Measurements from ENCODE around the gene ZNF668. TPM values are rescaled to one million over a fixed set of nuclear protein-coding genes. Genes with fewer than 3 reads are reported as not detected.

ZNF668 gene
- total RNA-seq (2014; rRNA removed): 96.0 and 115 TPM in 2 replicates
- polyA plus RNA-seq (2012): 34.2 TPM

DNA sequence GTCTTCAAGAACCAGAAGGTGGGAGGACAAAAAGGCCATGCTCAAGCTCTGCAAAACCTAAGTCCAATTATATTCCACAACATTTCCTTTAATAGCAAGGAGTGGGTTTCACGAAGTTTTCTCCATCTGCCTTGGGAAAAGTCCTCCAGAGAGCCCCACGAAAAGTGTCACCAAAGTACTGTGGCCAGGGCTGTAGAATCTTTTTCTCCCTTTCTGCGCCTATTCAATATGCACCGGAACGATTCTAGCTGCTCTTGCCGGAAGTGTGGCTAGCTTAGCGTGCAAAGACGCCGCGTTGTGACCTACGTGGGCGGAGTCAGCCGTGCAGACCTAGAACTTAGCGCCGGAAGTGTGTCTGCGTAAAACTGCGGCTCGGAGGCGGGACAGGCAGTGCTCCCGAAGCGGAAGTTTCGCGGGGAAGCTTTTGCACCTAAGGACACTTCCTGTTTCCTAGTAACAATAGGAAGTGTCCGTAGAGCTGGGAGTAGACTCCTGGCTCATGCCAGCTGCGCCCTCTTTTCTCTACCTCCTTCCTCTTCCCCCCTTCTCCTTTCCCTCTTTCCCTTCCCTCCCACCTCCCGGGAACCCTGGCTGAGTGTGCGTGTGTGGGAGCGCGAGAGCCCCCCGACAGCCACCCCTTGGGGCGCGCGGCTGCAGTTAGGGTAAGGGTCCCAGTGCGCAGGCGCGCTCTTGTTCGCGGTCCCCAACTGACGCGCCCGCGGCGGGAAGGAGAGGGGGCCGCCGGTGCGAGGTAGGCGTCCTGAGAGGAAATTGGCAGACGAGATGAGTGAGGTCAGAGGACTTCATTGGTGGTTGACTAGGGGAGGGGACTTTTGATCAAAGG lies at the start of gene ZNF668, which contains the start of gene ZNF646:
Gene ZNF668, minus strand, starts transcription at position 271 of the 844 bp plus-strand sequence. CDS start 9,781 bp downstream, outside the sequence.
Gene ZNF646, plus strand, starts transcription at position 453 of the 844 bp plus-strand sequence. CDS start 1,903 bp downstream, outside the sequence.
- peak; percentile 99 for DNase-seq (ENCODE audit: low read depth)

GRCh38 chr16:31120129-31120528 lies 46.1 kb upstream of the ZNF668 start:
- no peak for DNase-seq (ENCODE audit: low read depth)

GRCh38 chr16:31118223-31119155 lies 44.4 kb upstream of the ZNF668 start:
- DNase-seq (ENCODE audit: low read depth): peak; percentile 69

DNA sequence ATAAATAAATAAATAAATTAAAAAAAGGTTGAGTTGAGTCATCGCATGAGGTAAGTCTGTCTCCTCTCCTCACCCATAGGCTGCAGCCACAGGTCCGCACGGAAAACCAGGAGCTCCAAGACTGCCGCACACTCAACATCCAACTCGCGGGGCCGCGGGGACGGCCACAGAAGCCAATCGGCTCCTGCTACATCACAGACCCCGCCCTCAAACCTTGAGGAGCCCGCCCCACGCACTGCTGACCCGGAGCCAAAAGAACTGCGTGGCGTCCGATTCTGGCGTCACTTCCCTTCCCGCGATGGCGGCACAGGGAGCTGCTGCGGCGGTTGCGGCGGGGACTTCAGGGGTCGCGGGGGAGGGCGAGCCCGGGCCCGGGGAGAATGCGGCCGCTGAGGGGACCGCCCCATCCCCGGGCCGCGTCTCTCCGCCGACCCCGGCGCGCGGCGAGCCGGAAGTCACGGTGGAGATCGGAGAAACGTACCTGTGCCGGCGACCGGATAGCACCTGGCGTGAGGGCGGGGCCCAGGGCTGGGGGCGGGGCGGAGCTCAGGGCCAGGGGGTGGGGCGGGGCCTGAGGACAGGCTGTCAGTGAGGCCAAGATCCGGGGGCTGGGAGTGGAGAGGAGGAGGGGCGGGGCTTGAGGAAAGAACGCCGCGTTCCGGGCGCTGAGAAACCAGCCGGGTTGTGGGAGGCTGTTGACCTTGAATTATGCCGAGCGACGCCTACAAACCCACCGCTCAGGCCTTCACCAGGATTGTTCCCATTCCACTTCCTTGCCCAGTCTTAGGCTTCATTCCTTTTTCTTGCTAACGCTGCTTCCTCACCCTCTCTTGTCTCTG lies 43.6 kb upstream of the ZNF668 start, which contains the start of gene KAT8:
Gene KAT8, plus strand, starts transcription at position 281 of the 839 bp plus-strand sequence. Its CDS starts 18 bp downstream, at position 299.
- DNase-seq (ENCODE audit: low read depth): peak; percentile 98

GRCh38 chr16:31114468-31114867 lies 40.4 kb upstream of the ZNF668 start:
- no peak for DNase-seq (ENCODE audit: low read depth)

GRCh38 chr16:31113121-31114120 lies 39.4 kb upstream of the ZNF668 start:
- no peak for DNase-seq (ENCODE audit: low read depth)

DNA sequence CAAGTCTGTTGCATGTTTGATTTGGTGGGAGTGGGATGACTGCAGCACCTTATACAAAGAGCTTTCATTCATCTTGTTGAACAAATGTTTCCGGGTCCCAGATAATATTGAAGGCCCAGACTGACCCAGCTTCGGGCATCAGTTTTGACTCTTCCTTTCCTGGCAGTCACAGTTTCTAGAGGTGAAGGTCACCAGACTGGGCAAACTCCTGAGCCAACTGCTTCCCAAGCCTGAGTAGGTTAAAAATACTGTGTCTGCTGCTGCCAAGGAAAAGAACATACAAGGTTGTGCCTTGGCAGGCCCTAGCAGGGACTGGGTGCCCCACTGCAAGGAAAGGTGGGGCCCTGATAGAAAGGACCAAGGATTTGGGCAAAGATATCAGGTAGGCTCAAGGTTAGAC lies 38.7 kb upstream of the ZNF668 start:
- no peak for DNase-seq (ENCODE audit: low read depth)

- no peak for DNase-seq (ENCODE audit: low read depth)
Observed at GRCh38 chr16:31111881-31112466, 37.9 kb upstream of the ZNF668 start.

GRCh38 chr16:31110106-31111034 lies 36.3 kb upstream of the ZNF668 start:
- peak; percentile 95 for DNase-seq (ENCODE audit: low read depth)

GRCh38 chr16:31109622-31110021 lies 35.6 kb upstream of the ZNF668 start:
- DNase-seq (ENCODE audit: low read depth): no peak

- no peak for DNase-seq (ENCODE audit: low read depth)
Observed at GRCh38 chr16:31108794-31109558, 34.9 kb upstream of the ZNF668 start.

DNA sequence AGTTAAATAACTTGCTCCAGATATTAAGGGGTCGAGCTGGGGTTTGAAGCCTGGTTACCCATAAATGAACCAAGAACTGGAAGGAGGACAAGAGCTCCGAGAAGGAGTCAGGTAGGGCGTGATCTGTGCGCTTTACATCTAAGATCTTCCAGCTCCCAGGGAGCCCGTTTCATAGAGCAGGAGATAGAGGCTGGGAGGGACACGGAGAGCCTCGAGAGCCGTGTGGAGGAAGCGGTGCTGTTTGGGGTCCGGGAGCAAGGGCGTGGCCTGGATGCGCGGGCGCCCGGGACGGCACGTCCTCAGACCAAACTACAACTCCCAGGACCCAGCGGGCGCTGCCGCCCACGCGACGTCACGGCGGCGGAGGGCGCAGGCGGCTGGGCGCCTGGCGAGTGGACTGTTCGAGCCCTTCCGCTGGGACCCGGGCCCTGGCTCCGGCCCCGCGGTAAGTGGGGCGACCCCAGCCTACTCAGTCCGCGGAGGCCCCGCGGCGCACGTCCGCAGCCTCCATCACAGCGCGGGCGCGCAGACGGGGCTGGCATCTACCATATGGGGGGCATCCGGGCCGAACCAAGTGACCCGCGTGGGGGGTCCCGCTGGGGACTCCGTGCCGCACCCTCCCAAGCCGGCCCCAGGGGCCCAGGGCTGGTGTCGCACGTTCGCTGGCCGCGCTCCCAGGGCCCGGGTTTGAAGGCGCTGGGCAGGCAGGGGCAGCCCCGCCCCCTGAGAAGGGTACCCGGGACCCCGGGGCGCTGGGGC lies 34.2 kb upstream of the ZNF668 start, which contains the start of gene BCKDK:
Gene BCKDK, plus strand, starts transcription at position 352 of the 759 bp plus-strand sequence. CDS start 838 bp downstream, outside the sequence.
- DNase-seq (ENCODE audit: low read depth): peak; percentile 83

GRCh38 chr16:31107465-31107867 lies 33.4 kb upstream of the ZNF668 start:
- DNase-seq (ENCODE audit: low read depth): no peak

GRCh38 chr16:31106509-31107464 lies 32.7 kb upstream of the ZNF668 start:
- DNase-seq (ENCODE audit: low read depth): no peak

- peak; percentile 71 for DNase-seq (ENCODE audit: low read depth)
Observed at GRCh38 chr16:31105677-31106213, 31.7 kb upstream of the ZNF668 start.

Measured in LHCN-M2 (cell line).